HepG2 (cell line): Measurements from ENCODE around the gene ZNF655. TPM values are rescaled to one million over a fixed set of nuclear protein-coding genes. Genes with fewer than 3 reads are reported as not detected.

ENCODE experiments used
- AHDC1 ChIP-seq: sonication (generic); formaldehyde crosslinking; IDR thresholded peaks from 2 replicates; pipeline ENCODE4 v1.5.1; 2020; ENCODE audit warnings: mild to moderate bottlenecking, missing genetic modification reagents, borderline replicate concordance
- DDIT3 ChIP-seq: sonication (generic); formaldehyde crosslinking; IDR thresholded peaks from 2 replicates; pipeline ENCODE4 v1.4.0; 2020; ENCODE audit warnings: mild to moderate bottlenecking, missing genetic modification reagents
- DMTF1 ChIP-seq: sonication (generic); formaldehyde crosslinking; IDR thresholded peaks from 2 replicates; pipeline ENCODE4 v1.4.0; 2020; ENCODE audit warnings: mild to moderate bottlenecking, missing genetic modification reagents
- GRHL1 ChIP-seq: sonication (generic); formaldehyde crosslinking; conservative IDR thresholded peaks from 2 replicates; pipeline ENCODE4 v1.8.0; 2022; ENCODE audit warnings: missing genetic modification reagents
- HNRNPH1 ChIP-seq: fragments of 200-400 bp; formaldehyde crosslinking; optimal IDR thresholded peaks from 2 replicates; pipeline ENCODE3; 2017; ENCODE audit warnings: mild to moderate bottlenecking, low read depth, low read length
- KDM3A ChIP-seq: IDR thresholded peaks from 2 replicates; pipeline ENCODE4 v1.6.1; 2018; ENCODE audit warnings: low read depth, missing compliant biosample characterization
- KDM5B ChIP-seq: sonication (generic); formaldehyde crosslinking; IDR thresholded peaks from 2 replicates; pipeline ENCODE4 v1.4.0; 2020; ENCODE audit warnings: missing genetic modification reagents, mild to moderate bottlenecking, borderline replicate concordance
- KLF9 ChIP-seq: IDR thresholded peaks from 2 replicates; pipeline ENCODE4 v1.6.1; 2016; ENCODE audit warnings: low read depth
- NR2F1 ChIP-seq, 2 experiments: fragments of 450-650 bp in 1 of 2; formaldehyde crosslinking in 1 of 2; IDR thresholded peaks; 2 replicates each; pipeline versions ENCODE4 v1.5.0 to v1.6.1; 2016 to 2020; ENCODE audit warnings: mild to moderate bottlenecking in 1 of 2, missing compliant biosample characterization in 1 of 2, missing genetic modification reagents in 1 of 2, moderate library complexity in 1 of 2
- ZFX ChIP-seq: sonication (generic); formaldehyde crosslinking; IDR thresholded peaks from 2 replicates; pipeline ENCODE4 v1.4.0; 2020; ENCODE audit warnings: mild to moderate bottlenecking, low read depth, missing genetic modification reagents, moderate library complexity
- ZNF34 ChIP-seq: sonication (generic); formaldehyde crosslinking; IDR thresholded peaks from 2 replicates; pipeline ENCODE4 v1.4.0; 2020; ENCODE audit warnings: mild to moderate bottlenecking, missing genetic modification reagents, borderline replicate concordance
- ZNF563 ChIP-seq: sonication (generic); formaldehyde crosslinking; IDR thresholded peaks from 2 replicates; pipeline ENCODE4 v1.8.0; 2022; ENCODE audit warnings: mild to moderate bottlenecking, moderate library complexity, missing genetic modification reagents
- ZNF713 ChIP-seq: sonication (generic); formaldehyde crosslinking; IDR thresholded peaks from 2 replicates; pipeline ENCODE4 v1.4.0; 2020; ENCODE audit warnings: mild to moderate bottlenecking, missing genetic modification reagents
- ZNF737 ChIP-seq: sonication (generic); formaldehyde crosslinking; IDR thresholded peaks from 2 replicates; pipeline ENCODE4 v1.5.0; 2020; ENCODE audit warnings: missing genetic modification reagents, mild to moderate bottlenecking, borderline replicate concordance
- ZNF792 ChIP-seq: IDR thresholded peaks from 2 replicates; pipeline ENCODE4 v1.6.1; 2016
- ZUFSP ChIP-seq: sonication (generic); formaldehyde crosslinking; IDR thresholded peaks from 2 replicates; pipeline ENCODE4 v1.9.0; 2021; ENCODE audit warnings: missing genetic modification reagents, mild to moderate bottlenecking, borderline replicate concordance
- polyA plus RNA-seq, 8 experiments: library from polyadenylated mRNA; depleted of rRNA in 3 of 8; stranded (reverse) in 7 of 8; unstranded in 1 of 8; fragments of >200 nt; fragmentation: Illumina TruSeq in 4 of 8; extraction: Trizol in 4 of 8; gene quantifications; 2 replicates each; pipeline versions ENCODE4 v1.2.1 to v1.2.3, GENCODE V29; 2011 to 2016; ENCODE audit warnings: low read depth in 4 of 8, missing spikeins in 1 of 8, mixed read lengths in 1 of 8; ENCODE audit not compliant: insufficient read depth in 1 of 8
- total RNA-seq, 5 experiments: library from RNA; depleted of rRNA; stranded (reverse); fragments of >200 nt; fragmentation: Illumina TruSeq; extraction: Trizol; gene quantifications; 2 replicates each; pipeline ENCODE4 v1.2.3, GENCODE V29; 2016; ENCODE audit warnings: low read depth in 1 of 5

ZNF655 gene
- total and polyA plus RNA-seq, 2 of the 13 experiments (the other 11 are each of a cell fraction or from before 2014, with no cell fraction given), result 53.4 to 75.6 TPM

- no peak for TF ChIP-seq GRHL1 (CRISPR knock-in tag)
- TF ChIP-seq NR2F1 (CRISPR knock-in tag; IDR thresholded peaks at IDR 0.05), result no peak
- no peak for TF ChIP-seq ZNF713 (CRISPR knock-in tag)
- TF ChIP-seq ZNF792, result peak; percentile 85; the same call in 1 of the 2 replicates
- TF ChIP-seq ZUFSP (CRISPR knock-in tag), result no peak
- TF ChIP-seq KLF9, result no peak
- TF ChIP-seq ZNF34 (CRISPR knock-in tag), result 0 out of 2 replicates have a peak, but pooled peaks have one; percentile 5
- peak; percentile 56; the same call in 1 of the 2 replicates for TF ChIP-seq AHDC1 (CRISPR knock-in tag)
- 0 out of 2 replicates have a peak, but pooled peaks have one; percentile 34 for TF ChIP-seq DDIT3 (CRISPR knock-in tag)
- TF ChIP-seq ZNF563 (CRISPR knock-in tag), result peak; percentile 17; the same call in 1 of the 2 replicates
- TF ChIP-seq ZFX, result peak; percentile 97
- peak; percentile 84 for TF ChIP-seq KDM5B (CRISPR knock-in tag)
- 0 out of 2 replicates have a peak, but pooled peaks have one; percentile 65 for TF ChIP-seq ZNF737 (CRISPR knock-in tag)
- TF ChIP-seq DMTF1 (CRISPR knock-in tag), result peak; percentile 100
- TF ChIP-seq KDM3A (CRISPR knock-in tag), result peak; percentile 85
- no peak for TF ChIP-seq HNRNPH1
Observed at GRCh38 chr7:99558306-99559174, at the start of gene ZNF655 (continued).
